Colonic mucosa (tissue), 4 donors: ENCODE measurements around the gene MAP3K19. TPM values are rescaled to one million over a fixed set of nuclear protein-coding genes. Genes with fewer than 3 reads are reported as not detected.

Experiments
- DNase-seq: peaks from one replicate; pipeline ENCODE4 v3.0.0-alpha.2; 2020
- H3K27ac ChIP-seq: fragments of 200-600 bp; one replicate; pipeline ENCODE4 v1.8.0; 2021
- H3K27me3 ChIP-seq: fragments of 200-600 bp; one replicate; pipeline ENCODE4 v1.8.0; 2021
- H3K36me3 ChIP-seq: fragments of 200-600 bp; one replicate; pipeline ENCODE4 v1.8.0; 2021
- H3K4me1 ChIP-seq: fragments of 200-600 bp; one replicate; pipeline ENCODE4 v1.8.0; 2021; ENCODE audit warnings: mild to moderate bottlenecking
- H3K4me3 ChIP-seq: fragments of 200-600 bp; one replicate; pipeline ENCODE4 v1.8.0; 2021
- H3K9ac ChIP-seq, 2 donors: one replicate each; pipeline ENCODE4 v1.7.0; 2013; ENCODE audit warnings: control low read depth in 2 of 2, low read depth in 2 of 2, low read length in 2 of 2
- H3K9me3 ChIP-seq: fragments of 200-600 bp; one replicate; pipeline ENCODE4 v1.8.0; 2021
- intact Hi-C: fragments of 100-400 bp; cut with DNase I; formaldehyde crosslinking; loops from one replicate; pipeline ENCODE4 v1.14.1; 2022
- total RNA-seq, 2 donors: library from RNA; stranded (reverse); fragmentation: NEBNext Ultra II Directional in 1 of 2; extraction: Animal tissue kit (Norgen Biotek cat#: 25700) in 1 of 2; gene quantifications; one replicate each; pipeline ENCODE4 v1.2.1, GENCODE V29; 2021
- TF ChIP-seq, protein P1 (sequence below): fragments of 200-600 bp; IDR thresholded peaks from one replicate; pipeline ENCODE4 v1.8.0; 2022; ENCODE audit warnings: antibody characterized with exemption, mild to moderate bottlenecking
- donor health status: healthy.
- donor health status: DM: no; HTN: no; CAD: no.
- donor health status: DM: no; HTN: no; CAD: no.

The MAP3K19 gene
- total RNA-seq, 2 donors from 2014 or later: not detected

DNA sequence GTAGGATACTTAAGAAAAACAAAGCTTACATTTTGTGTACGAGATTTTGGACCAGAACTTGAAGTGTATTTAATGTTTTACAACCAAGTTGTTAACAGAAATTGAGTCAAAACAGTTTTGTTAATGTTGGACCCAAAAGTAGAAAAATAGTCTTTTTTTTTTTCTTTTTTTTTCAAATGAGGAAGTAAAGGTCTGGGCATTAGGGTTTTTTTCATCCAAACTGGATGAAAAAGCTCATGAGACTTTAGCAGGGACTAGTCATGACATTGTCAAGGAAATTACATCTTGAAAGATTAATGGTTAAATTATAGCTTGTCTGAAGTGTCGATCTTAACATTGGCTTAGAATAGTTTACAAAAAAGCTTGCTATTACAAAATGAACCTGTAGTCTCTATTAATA lies 96.4 kb downstream of the MAP3K19 start:
- intact Hi-C loops: no loop called here
- H3K27ac ChIP-seq: no peak overlapping the region
- no peak overlapping the region for H3K4me3 ChIP-seq

DNA sequence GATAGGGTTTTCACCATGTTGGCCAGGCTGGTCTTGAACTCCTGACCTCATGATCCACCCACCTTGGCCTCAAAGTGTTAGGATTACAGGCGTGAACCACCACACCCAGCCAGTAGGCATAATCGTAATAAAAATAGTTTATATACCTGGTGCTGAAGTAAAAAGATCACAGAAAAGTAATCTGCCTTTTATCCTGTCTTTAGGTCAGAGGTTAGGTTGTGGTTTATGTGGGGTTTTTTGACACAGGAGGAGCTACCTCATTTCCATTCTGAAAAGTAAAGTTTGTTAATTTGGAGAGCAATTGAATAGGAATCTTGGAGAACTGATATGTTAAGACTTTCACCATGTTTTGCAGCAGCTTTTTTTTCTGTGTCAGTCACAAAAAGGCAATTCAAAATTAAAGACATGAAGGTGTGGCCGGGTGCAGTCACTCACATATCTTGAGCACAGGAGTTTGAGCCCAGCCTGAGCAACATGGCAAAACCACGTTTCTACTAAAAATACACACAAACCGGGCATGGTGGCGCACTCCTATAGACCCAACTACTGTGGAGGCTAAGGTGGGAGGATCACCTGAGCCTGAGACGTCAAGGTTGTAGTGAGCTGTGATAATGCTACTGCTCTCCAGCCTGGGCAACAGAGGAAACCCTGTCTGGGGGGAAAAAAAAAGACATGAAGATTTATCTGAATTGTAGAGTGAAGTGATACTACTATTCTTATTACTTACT lies 97.1 kb downstream of the MAP3K19 start:
- no peak overlapping the region for H3K9ac ChIP-seq
- no peaks in the 10 kb centered on the region for H3K36me3 ChIP-seq
- H3K4me3 ChIP-seq: no peak overlapping the region
- intact Hi-C loops: no loop called here
- TF ChIP-seq, protein P1, sequence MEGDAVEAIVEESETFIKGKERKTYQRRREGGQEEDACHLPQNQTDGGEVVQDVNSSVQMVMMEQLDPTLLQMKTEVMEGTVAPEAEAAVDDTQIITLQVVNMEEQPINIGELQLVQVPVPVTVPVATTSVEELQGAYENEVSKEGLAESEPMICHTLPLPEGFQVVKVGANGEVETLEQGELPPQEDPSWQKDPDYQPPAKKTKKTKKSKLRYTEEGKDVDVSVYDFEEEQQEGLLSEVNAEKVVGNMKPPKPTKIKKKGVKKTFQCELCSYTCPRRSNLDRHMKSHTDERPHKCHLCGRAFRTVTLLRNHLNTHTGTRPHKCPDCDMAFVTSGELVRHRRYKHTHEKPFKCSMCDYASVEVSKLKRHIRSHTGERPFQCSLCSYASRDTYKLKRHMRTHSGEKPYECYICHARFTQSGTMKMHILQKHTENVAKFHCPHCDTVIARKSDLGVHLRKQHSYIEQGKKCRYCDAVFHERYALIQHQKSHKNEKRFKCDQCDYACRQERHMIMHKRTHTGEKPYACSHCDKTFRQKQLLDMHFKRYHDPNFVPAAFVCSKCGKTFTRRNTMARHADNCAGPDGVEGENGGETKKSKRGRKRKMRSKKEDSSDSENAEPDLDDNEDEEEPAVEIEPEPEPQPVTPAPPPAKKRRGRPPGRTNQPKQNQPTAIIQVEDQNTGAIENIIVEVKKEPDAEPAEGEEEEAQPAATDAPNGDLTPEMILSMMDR: no peak
- no peaks in the 10 kb centered on the region for H3K9me3 ChIP-seq
- DNase-seq: no peak
- H3K27me3 ChIP-seq: no peaks in the 10 kb centered on the region
- H3K27ac ChIP-seq: no peak overlapping the region
- H3K4me1 ChIP-seq: no peaks in the 10 kb centered on the region

More for the DNA sequence above, 96.4 kb downstream of the MAP3K19 start:
- no peak overlapping the region for H3K9ac ChIP-seq
- DNase-seq: no peak
- no peaks in the 10 kb centered on the region for H3K27me3 ChIP-seq
- H3K4me1 ChIP-seq: no peaks in the 10 kb centered on the region
- no peaks in the 10 kb centered on the region for H3K9me3 ChIP-seq
- H3K36me3 ChIP-seq: no peaks in the 10 kb centered on the region
- TF ChIP-seq, protein P1: no peak

DNA sequence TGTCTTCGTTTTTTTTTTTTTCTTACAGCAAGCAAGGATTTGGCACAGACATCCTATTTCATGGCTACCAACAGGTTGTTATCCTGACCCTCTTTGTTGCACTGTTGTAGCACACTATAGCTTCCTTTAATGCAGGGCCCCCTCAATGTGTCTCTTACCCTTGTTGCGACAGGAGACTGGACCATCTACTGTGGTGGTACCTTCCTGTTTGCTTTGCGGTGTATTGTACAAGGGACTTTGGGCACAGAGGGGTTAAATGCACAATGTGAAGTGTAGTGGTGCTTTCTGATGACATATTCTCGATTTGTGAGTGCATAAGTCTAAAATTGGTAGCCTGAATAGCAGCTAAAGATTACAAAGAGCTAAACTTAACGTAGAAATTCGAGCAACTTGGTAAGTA lies 101.2 kb downstream of the MAP3K19 start:
- Histone ChIP-seq H3K4me3 (no peak overlapping the region), H3K27me3 (no peaks in the 10 kb centered on the region), H3K27ac (no peak overlapping the region), H3K36me3 (no peaks in the 10 kb centered on the region), H3K9ac (no peak overlapping the region), H3K4me1 (no peaks in the 10 kb centered on the region), H3K9me3 (no peaks in the 10 kb centered on the region)
- no peak for DNase-seq
- intact Hi-C loops: no loop called here
- TF ChIP-seq, protein P1: no peak

DNA sequence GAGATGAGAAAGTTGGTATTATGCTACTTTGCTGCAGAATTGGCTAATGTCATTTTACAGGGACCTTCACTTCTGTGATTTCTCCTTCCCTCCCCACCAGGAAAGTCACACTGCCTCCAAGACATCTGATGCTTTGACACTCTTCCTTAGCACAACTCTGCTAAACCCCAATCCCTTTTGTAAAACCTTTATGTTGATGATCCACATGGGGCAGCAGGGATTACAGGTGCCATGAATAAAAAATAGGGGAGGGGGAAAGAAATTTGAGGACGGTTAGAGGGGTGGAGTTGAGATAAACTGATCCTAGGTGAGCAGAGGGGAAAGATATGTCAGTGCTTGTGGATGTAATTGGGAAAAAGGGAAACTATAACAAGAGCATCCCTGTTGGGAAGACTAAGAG lies 102.3 kb downstream of the MAP3K19 start:
- Histone ChIP-seq H3K4me1 (no peaks in the 10 kb centered on the region), H3K4me3 (no peak overlapping the region), H3K27me3 (no peaks in the 10 kb centered on the region), H3K27ac (no peak overlapping the region), H3K9me3 (no peaks in the 10 kb centered on the region), H3K36me3 (peaks cover 5% of the 10 kb centered on the region), H3K9ac (no peak overlapping the region)
- no peak for DNase-seq
- TF ChIP-seq, protein P1: no peak
- intact Hi-C loops: no loop called here

DNA sequence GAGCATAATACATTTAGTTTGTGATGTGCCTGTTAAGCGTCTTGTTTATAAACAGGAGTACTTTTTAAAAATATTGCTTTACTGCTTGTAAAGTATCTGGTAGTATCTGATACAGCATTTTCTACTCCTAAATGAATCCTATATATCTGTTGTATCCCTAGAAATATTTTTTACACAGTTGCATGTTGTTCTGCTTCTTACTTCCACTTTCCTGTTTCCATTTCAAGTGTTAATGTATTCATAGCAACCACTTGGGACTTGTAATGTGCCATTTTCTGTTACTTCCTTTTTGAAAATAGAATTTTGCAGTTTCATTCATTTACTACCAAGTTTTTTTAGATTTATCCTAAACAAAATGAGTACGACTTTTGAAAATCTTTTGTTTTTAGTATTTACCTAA lies 103.7 kb downstream of the MAP3K19 start:
- H3K27ac ChIP-seq: no peak overlapping the region
- no peaks in the 10 kb centered on the region for H3K4me1 ChIP-seq
- DNase-seq: no peak
- peaks cover 10% of the 10 kb centered on the region for H3K36me3 ChIP-seq
- no peak overlapping the region for H3K4me3 ChIP-seq
- H3K27me3 ChIP-seq: no peaks in the 10 kb centered on the region
- H3K9me3 ChIP-seq: no peaks in the 10 kb centered on the region
- intact Hi-C loops: no loop called here
- H3K9ac ChIP-seq: no peak overlapping the region
- TF ChIP-seq, protein P1: no peak
